ENCODE data around the gene PDE7B.

The PDE7B gene

GRCh38 chr6:135939208-135939591, 87.7 kb downstream of the PDE7B start:
- Histone ChIP-seq H4K8ac (ENCODE audit: low read depth, low read length) (no peak overlapping the region), H3K4me3 (ENCODE audit: low read length) (no peak overlapping the region), H2BK120ac (ENCODE audit: low read depth, low read length) (no peak overlapping the region), H3K4me1 (ENCODE audit: control insufficient read depth, low read depth, low read length) (no peaks in the 10 kb centered on the region), H3K9ac (ENCODE audit: low read length) (no peak overlapping the region), H3K4ac (ENCODE audit: low read depth, low read length) (no peak overlapping the region), H3K79me1 (ENCODE audit: low read length) (no peaks in the 10 kb centered on the region), H2BK15ac (replicated peaks; ENCODE audit: low read depth) (no peak overlapping the region), H2BK5ac (ENCODE audit: low read length) (no peak overlapping the region), H4K5ac (ENCODE audit: low read length) (no peak overlapping the region), H3K23ac (ENCODE audit: low read length) (no peak overlapping the region), H3K79me2 (ENCODE audit: control insufficient read depth, insufficient read depth, low read length) (no peaks in the 10 kb centered on the region), H3K27me3 (ENCODE audit: insufficient read depth, low read length, poor library complexity) (no peaks in the 10 kb centered on the region), H3K36me3 (ENCODE audit: control insufficient read depth, insufficient read depth, low read length) (no peaks in the 10 kb centered on the region), H2AK5ac (ENCODE audit: low read length) (no peak overlapping the region), H3K27ac (ENCODE audit: low read depth, low read length) (no peak overlapping the region), H3K56ac (ENCODE audit: low read length) (no peak overlapping the region), H3K18ac (ENCODE audit: low read length) (no peak overlapping the region), H3K4me2 (ENCODE audit: low read length) (no peak overlapping the region)
- WGBS (ENCODE audit: extremely low coverage, insufficient coverage, low lambda C conversion rate) = no CpG with 5 or more reads among the region's 7 CpGs
- DNase-seq = no peak

GRCh38 chr6:135940616-135941167, 89.2 kb downstream of the PDE7B start:
- H3K9ac ChIP-seq (ENCODE audit: low read length) = no peak overlapping the region
- H4K8ac ChIP-seq (ENCODE audit: low read depth, low read length) = no peak overlapping the region
- WGBS (ENCODE audit: extremely low coverage, insufficient coverage, low lambda C conversion rate) = no CpG with 5 or more reads among the region's 5 CpGs
- H2BK120ac ChIP-seq (ENCODE audit: low read depth, low read length) = no peak overlapping the region
- H3K18ac ChIP-seq (ENCODE audit: low read length) = no peak overlapping the region
- H2BK15ac ChIP-seq (replicated peaks; ENCODE audit: low read depth) = no peak overlapping the region
- no peak overlapping the region for H2BK5ac ChIP-seq (ENCODE audit: low read length)
- no peaks in the 10 kb centered on the region for H3K4me1 ChIP-seq (ENCODE audit: control insufficient read depth, low read depth, low read length)
- no peak overlapping the region for H3K4ac ChIP-seq (ENCODE audit: low read depth, low read length)
- no peaks in the 10 kb centered on the region for H3K27me3 ChIP-seq (ENCODE audit: insufficient read depth, low read length, poor library complexity)
- H3K27ac ChIP-seq (ENCODE audit: low read depth, low read length) = no peak overlapping the region
- H4K5ac ChIP-seq (ENCODE audit: low read length) = no peak overlapping the region
- H3K36me3 ChIP-seq (ENCODE audit: control insufficient read depth, insufficient read depth, low read length) = no peaks in the 10 kb centered on the region
- H3K79me2 ChIP-seq (ENCODE audit: control insufficient read depth, insufficient read depth, low read length) = no peaks in the 10 kb centered on the region
- DNase-seq = no peak
- H3K79me1 ChIP-seq (ENCODE audit: low read length) = no peaks in the 10 kb centered on the region
- H3K4me2 ChIP-seq (ENCODE audit: low read length) = no peak overlapping the region
- H3K4me3 ChIP-seq (ENCODE audit: low read length) = no peak overlapping the region
- H3K56ac ChIP-seq (ENCODE audit: low read length) = no peak overlapping the region
- H3K23ac ChIP-seq (ENCODE audit: low read length) = no peak overlapping the region
- no peak overlapping the region for H2AK5ac ChIP-seq (ENCODE audit: low read length)

- H3K4me1 ChIP-seq (ENCODE audit: control insufficient read depth, low read depth, low read length) = no peaks in the 10 kb centered on the region
- DNase-seq = no peak
- no peaks in the 10 kb centered on the region for H3K79me2 ChIP-seq (ENCODE audit: control insufficient read depth, insufficient read depth, low read length)
- no peak overlapping the region for H3K4ac ChIP-seq (ENCODE audit: low read depth, low read length)
- H3K56ac ChIP-seq (ENCODE audit: low read length) = no peak overlapping the region
- no peak overlapping the region for H3K23ac ChIP-seq (ENCODE audit: low read length)
- H3K4me3 ChIP-seq (ENCODE audit: low read length) = no peak overlapping the region
- H2BK5ac ChIP-seq (ENCODE audit: low read length) = no peak overlapping the region
- no peak overlapping the region for H2AK5ac ChIP-seq (ENCODE audit: low read length)
- H3K27me3 ChIP-seq (ENCODE audit: insufficient read depth, low read length, poor library complexity) = no peaks in the 10 kb centered on the region
- H2BK120ac ChIP-seq (ENCODE audit: low read depth, low read length) = no peak overlapping the region
- H3K79me1 ChIP-seq (ENCODE audit: low read length) = no peaks in the 10 kb centered on the region
- no CpG with 5 or more reads among the region's 1 CpG for WGBS (ENCODE audit: extremely low coverage, insufficient coverage, low lambda C conversion rate)
- H4K8ac ChIP-seq (ENCODE audit: low read depth, low read length) = no peak overlapping the region
- no peak overlapping the region for H3K4me2 ChIP-seq (ENCODE audit: low read length)
- H4K5ac ChIP-seq (ENCODE audit: low read length) = no peak overlapping the region
- no peak overlapping the region for H3K18ac ChIP-seq (ENCODE audit: low read length)
- no peaks in the 10 kb centered on the region for H3K36me3 ChIP-seq (ENCODE audit: control insufficient read depth, insufficient read depth, low read length)
- H3K9ac ChIP-seq (ENCODE audit: low read length) = no peak overlapping the region
- H2BK15ac ChIP-seq (replicated peaks; ENCODE audit: low read depth) = no peak overlapping the region
- H3K27ac ChIP-seq (ENCODE audit: low read depth, low read length) = no peak overlapping the region
Measured at GRCh38 chr6:135941275-135942025, 89.9 kb downstream of the PDE7B start.

GRCh38 chr6:135944120-135944519, 92.6 kb downstream of the PDE7B start:
- Histone ChIP-seq H3K4me2 (ENCODE audit: low read length) (no peak overlapping the region), H3K56ac (ENCODE audit: low read length) (no peak overlapping the region), H4K8ac (ENCODE audit: low read depth, low read length) (no peak overlapping the region), H3K36me3 (ENCODE audit: control insufficient read depth, insufficient read depth, low read length) (no peaks in the 10 kb centered on the region), H3K4me1 (ENCODE audit: control insufficient read depth, low read depth, low read length) (no peaks in the 10 kb centered on the region), H3K18ac (ENCODE audit: low read length) (no peak overlapping the region), H3K4ac (ENCODE audit: low read depth, low read length) (no peak overlapping the region), H2BK5ac (ENCODE audit: low read length) (no peak overlapping the region), H4K5ac (ENCODE audit: low read length) (no peak overlapping the region), H3K79me2 (ENCODE audit: control insufficient read depth, insufficient read depth, low read length) (no peaks in the 10 kb centered on the region), H3K27me3 (ENCODE audit: insufficient read depth, low read length, poor library complexity) (no peaks in the 10 kb centered on the region), H3K79me1 (ENCODE audit: low read length) (no peaks in the 10 kb centered on the region), H3K4me3 (ENCODE audit: low read length) (no peak overlapping the region), H2BK15ac (replicated peaks; ENCODE audit: low read depth) (no peak overlapping the region), H3K27ac (ENCODE audit: low read depth, low read length) (no peak overlapping the region), H2BK120ac (ENCODE audit: low read depth, low read length) (no peak overlapping the region), H2AK5ac (ENCODE audit: low read length) (no peak overlapping the region), H3K9ac (ENCODE audit: low read length) (no peak overlapping the region), H3K23ac (ENCODE audit: low read length) (no peak overlapping the region)
- no CpG with 5 or more reads among the region's 6 CpGs for WGBS (ENCODE audit: extremely low coverage, insufficient coverage, low lambda C conversion rate)
- no peak for DNase-seq

GRCh38 chr6:135946674-135947073, 95.2 kb downstream of the PDE7B start:
- Histone ChIP-seq H3K27me3 (ENCODE audit: insufficient read depth, low read length, poor library complexity) (no peaks in the 10 kb centered on the region), H3K4me1 (ENCODE audit: control insufficient read depth, low read depth, low read length) (no peaks in the 10 kb centered on the region), H3K4ac (ENCODE audit: low read depth, low read length) (no peak overlapping the region), H3K36me3 (ENCODE audit: control insufficient read depth, insufficient read depth, low read length) (no peaks in the 10 kb centered on the region), H3K23ac (ENCODE audit: low read length) (no peak overlapping the region), H2BK120ac (ENCODE audit: low read depth, low read length) (no peak overlapping the region), H3K9ac (ENCODE audit: low read length) (no peak overlapping the region), H3K18ac (ENCODE audit: low read length) (no peak overlapping the region), H3K4me2 (ENCODE audit: low read length) (no peak overlapping the region), H3K79me2 (ENCODE audit: control insufficient read depth, insufficient read depth, low read length) (no peaks in the 10 kb centered on the region), H3K27ac (ENCODE audit: low read depth, low read length) (no peak overlapping the region), H3K4me3 (ENCODE audit: low read length) (no peak overlapping the region), H2AK5ac (ENCODE audit: low read length) (no peak overlapping the region), H3K79me1 (ENCODE audit: low read length) (no peaks in the 10 kb centered on the region), H4K8ac (ENCODE audit: low read depth, low read length) (no peak overlapping the region), H2BK5ac (ENCODE audit: low read length) (no peak overlapping the region), H4K5ac (ENCODE audit: low read length) (no peak overlapping the region), H3K56ac (ENCODE audit: low read length) (no peak overlapping the region), H2BK15ac (replicated peaks; ENCODE audit: low read depth) (no peak overlapping the region)
- no peak for DNase-seq
- no CpG with 5 or more reads among the region's 3 CpGs for WGBS (ENCODE audit: extremely low coverage, insufficient coverage, low lambda C conversion rate)

GRCh38 chr6:135950669-135951068, 99.2 kb downstream of the PDE7B start:
- Histone ChIP-seq H3K23ac (ENCODE audit: low read length) (no peak overlapping the region), H2BK15ac (replicated peaks; ENCODE audit: low read depth) (no peak overlapping the region), H4K8ac (ENCODE audit: low read depth, low read length) (no peak overlapping the region), H2AK5ac (ENCODE audit: low read length) (no peak overlapping the region), H3K79me1 (ENCODE audit: low read length) (no peaks in the 10 kb centered on the region), H3K4ac (ENCODE audit: low read depth, low read length) (no peak overlapping the region), H3K36me3 (ENCODE audit: control insufficient read depth, insufficient read depth, low read length) (no peaks in the 10 kb centered on the region), H3K18ac (ENCODE audit: low read length) (no peak overlapping the region), H3K4me2 (ENCODE audit: low read length) (no peak overlapping the region), H2BK120ac (ENCODE audit: low read depth, low read length) (no peak overlapping the region), H3K4me3 (ENCODE audit: low read length) (no peak overlapping the region), H3K4me1 (ENCODE audit: control insufficient read depth, low read depth, low read length) (no peaks in the 10 kb centered on the region), H3K56ac (ENCODE audit: low read length) (no peak overlapping the region), H3K27me3 (ENCODE audit: insufficient read depth, low read length, poor library complexity) (no peaks in the 10 kb centered on the region), H4K5ac (ENCODE audit: low read length) (no peak overlapping the region), H3K9ac (ENCODE audit: low read length) (no peak overlapping the region), H2BK5ac (ENCODE audit: low read length) (no peak overlapping the region), H3K27ac (ENCODE audit: low read depth, low read length) (no peak overlapping the region), H3K79me2 (ENCODE audit: control insufficient read depth, insufficient read depth, low read length) (no peaks in the 10 kb centered on the region)
- no CpG with 5 or more reads among the region's 7 CpGs for WGBS (ENCODE audit: extremely low coverage, insufficient coverage, low lambda C conversion rate)
- no peak for DNase-seq
